Stimulated activated CD8-positive, alpha-beta memory T cell treated with anti-CD3 and anti-CD28 coated beads, Interleukin-7, amount 100 ng/mL, for 24 hours (primary cell): ENCODE data around the gene JPT2.
"Not testable (repeated sequence)": the region's sequence is repeated elsewhere in the genome, so short reads cannot be mapped to it uniquely, and the experiment has no call there.

ENCODE experiments used
- DNase-seq: peaks from one replicate; pipeline ENCODE4 v3.0.0-alpha.2; 2020; ENCODE audit warnings: low read depth

Gene JPT2

GRCh38 chr16:1708768-1709180 lies 30.7 kb downstream of the JPT2 start:
- no peak for DNase-seq

DNA sequence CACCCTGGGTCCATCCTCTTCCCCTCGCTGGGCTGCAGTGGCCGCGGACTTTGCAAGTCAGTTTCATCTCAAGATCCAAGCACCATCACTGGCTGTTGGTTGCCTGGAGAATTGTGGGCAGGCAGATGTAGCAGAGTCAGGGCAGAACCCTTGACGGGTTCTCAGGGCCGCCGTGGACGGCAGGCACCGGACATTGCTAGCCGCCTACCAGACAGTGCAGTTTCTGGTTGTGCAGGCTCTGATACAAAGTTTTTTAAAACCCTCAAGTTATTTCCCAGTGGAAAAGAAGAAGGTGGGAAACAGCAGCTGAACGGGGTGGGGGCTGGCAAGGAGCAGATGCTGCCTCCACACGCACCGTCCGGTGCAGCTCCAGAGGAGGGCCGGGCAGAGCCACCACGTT lies 31.3 kb downstream of the JPT2 start:
- DNase-seq, result no peak

DNA sequence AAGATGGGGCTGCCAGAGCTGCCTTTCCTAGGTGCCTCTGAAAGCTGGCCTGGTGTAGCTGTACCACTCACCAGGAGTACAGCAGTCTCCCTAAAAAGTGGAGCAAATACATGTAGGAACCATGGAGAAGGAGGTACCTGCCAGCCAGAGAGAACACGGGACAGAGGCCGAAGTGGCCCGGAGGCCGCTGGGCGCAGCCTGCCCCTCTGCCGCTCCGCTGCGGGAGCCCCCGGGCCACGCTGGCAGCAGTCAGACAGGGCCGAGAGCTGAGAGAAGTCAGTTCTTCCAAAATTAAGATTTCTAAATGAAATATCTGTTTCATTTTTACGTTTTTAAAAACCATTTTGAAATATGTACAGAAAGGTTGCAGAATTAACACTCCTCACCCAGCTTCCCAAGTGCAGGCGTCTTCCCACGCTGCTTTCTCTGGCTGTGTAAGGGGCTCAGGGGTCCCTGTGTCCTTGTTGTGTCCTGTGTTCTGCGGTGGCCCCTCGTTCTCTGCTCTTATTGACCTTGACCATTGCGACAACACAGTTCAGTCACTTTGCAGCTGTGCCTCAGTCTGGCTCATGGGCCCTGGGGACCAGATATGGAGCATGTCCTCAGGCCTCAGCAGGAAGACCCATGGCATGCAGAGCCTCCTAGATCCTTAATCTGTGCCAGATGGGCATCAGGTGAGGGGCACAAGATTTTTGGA lies 32.9 kb downstream of the JPT2 start:
- no peak for DNase-seq

- no peak for DNase-seq
Measured at GRCh38 chr16:1712791-1713261, 34.7 kb downstream of the JPT2 start.

- DNase-seq, result no peak
Measured at GRCh38 chr16:1713331-1713730, 35.3 kb downstream of the JPT2 start.

- DNase-seq, result no peak
Measured at GRCh38 chr16:1713933-1714332, 35.9 kb downstream of the JPT2 start.

DNA sequence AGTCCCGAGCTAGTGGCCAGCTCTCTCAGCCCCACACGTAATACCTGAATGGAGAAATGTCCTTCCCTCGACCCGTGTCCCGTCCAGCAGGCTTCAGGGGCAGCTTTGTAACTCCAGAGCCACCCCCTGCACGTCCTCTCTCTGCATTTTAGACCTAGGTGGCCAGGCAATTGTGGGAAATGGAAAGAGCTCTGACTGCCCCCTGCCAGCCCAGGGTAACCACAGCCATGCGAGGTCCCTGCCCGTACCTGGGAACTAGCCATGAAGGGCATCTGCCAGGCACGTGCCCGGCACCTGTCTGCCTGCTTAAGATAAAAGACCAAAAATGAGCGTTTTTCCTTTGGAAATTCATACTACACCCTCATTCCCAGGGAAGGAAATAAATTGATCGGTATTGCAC lies 37.1 kb downstream of the JPT2 start:
- no peak for DNase-seq

DNA sequence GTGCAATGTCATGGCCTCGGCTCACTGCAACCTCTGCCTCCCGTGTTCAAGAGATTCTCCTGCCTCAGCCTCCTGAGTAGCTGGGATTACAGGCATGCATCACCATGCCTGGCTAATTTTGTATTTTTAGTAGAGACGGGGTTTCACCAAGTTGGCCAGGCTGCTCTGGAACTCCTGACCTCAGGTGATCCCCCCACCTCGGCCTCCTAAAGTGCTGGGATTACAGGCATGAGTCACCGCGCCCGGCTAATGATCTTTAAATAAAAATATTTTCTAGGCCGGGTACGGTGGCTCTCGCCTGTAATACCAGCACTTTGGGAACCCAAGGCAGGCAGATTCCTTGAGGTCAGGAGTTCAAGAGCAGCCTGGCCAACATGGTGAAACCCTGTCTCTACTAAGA lies 40.2 kb downstream of the JPT2 start:
- not testable (repeated sequence) for DNase-seq

DNA sequence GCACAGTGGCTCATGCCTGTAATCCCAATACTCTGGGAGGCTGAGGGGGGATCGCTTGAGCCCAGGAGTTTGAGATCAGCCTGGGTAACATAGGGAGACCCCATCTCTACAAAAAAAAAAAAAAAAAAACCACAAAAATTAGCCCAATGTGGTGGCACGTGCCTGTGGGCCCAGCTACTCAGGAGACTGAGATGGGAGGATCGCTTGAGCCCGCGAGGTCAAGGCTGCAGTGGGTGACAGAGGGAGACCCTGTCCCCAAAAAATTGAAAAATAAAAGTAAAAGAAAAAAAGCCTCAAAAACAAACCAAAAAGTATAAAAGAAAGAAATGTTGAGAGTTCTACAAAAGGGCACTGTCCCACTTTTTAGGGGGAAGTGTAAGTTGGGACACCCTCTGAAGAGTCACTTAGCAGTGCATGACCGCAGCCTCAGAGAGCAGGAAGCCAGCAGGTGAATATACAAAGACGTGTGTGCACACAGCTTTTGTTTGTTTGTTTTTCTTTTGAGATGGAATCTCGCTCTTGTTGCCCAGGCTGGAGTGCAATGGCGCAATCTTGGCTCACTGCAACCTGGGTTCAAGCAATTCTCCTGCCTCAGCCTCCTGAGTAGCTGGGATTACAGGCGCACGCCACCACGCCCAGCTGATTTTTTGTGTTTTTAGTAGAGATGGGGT lies 41.6 kb downstream of the JPT2 start:
- not testable (repeated sequence) for DNase-seq

DNA sequence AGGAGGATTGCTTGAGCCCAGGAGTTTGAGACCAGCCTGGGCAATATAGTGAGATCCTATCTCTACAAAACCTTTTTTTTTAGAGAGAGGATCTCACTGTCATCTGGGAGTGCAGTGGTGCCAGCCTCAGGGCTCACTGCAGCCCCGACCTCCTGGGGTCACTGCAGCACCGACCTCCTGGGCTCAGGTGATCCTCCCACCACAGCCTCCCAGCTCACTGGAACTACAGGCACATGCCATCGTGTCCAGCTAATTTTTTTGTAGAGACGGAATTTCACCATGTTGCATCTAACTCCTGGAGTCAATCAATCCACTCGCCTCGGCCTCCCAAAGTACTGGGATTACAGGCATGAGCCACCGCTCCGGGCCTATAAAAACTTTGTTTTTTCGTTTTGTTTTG lies 43.3 kb downstream of the JPT2 start:
- no peak for DNase-seq

GRCh38 chr16:1723450-1724147 lies 45.5 kb downstream of the JPT2 start:
- no peak for DNase-seq

DNA sequence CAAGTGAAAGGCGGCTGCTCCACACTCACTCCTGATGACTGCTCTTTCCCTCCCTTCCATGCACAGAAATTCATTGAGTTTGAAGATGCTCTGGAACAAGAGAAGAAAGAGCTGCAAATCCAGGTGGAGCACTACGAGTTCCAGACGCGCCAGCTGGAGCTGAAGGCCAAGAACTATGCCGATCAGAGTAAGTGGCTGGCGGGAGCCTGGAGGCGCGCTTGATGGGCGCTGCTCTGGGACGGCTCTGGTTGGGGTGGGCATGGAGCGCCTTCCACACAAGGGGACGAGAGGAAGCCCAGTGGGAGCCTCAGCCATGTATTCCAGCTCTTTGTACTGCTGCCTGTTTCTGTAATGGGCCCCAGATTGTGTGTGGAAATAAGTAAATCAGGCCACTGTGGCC lies 46.4 kb downstream of the JPT2 start:
- DNase-seq, result no peak

GRCh38 chr16:1726661-1727502 lies 48.8 kb downstream of the JPT2 start:
- no peak for DNase-seq

GRCh38 chr16:1727651-1728624 lies 49.9 kb downstream of the JPT2 start:
- DNase-seq, result no peak

DNA sequence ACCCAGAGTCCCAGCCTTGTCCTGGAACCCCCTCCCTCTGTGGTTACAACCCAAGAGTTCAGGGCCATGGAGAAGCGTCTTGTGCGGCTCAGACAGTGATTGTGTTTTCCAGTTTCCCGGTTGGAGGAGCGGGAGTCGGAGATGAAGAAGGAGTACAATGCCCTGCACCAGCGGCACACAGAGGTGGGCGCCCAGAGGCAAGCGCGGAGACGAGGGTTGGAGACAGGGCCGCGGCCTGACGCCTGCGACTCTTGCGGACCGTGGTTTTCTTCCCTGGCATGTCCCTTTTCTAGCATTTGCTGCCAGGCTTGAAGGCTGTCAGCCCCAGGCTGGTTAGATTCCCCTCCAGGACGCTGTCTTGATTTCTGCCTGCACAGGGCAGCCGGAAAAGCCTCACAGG lies 50.9 kb downstream of the JPT2 start:
- DNase-seq, result no peak

GRCh38 chr16:1729445-1729844 lies 51.4 kb downstream of the JPT2 start:
- DNase-seq, result no peak

GRCh38 chr16:1731073-1731472 lies 53.0 kb downstream of the JPT2 start:
- no peak for DNase-seq

DNA sequence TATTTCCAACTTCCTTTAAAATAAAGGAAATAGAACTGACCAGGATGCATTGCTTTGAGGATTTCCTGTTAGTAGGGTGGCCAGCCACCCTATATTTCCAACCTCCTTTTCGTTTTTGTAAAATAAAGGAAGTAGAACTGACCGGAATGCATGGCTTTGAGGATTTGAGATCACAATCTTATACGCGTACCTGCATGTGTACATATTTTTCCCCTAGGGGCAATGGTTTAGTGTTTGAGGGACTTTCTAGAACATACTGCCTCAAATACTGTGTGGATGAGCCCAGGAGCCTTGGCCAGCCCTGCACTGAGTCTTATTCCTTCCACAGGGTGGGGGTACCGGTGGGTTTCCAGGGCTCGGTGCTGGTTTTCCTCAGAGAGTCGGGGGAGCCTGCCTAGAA lies 53.5 kb downstream of the JPT2 start:
- DNase-seq, result no peak

DNA sequence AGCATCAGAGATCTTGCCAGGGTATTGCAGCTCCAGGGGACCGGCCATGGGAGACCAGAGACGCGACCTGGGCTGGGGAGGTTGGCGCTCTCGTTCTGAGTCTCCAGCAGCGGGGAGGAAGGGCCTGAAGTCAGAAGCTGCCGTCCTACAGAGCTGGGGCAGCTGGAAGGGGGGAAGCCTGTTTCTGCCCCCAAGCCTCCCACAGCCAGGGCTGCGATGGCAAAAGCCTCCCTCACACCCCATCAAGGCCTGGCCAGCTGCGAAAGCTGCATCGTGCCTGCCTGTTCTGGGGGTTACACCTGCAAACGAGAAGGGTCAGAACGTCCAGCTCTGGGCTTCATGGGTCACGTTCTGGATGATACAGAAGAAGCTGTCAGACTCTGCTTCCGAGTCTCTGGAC lies 54.0 kb downstream of the JPT2 start:
- no peak for DNase-seq

- DNase-seq, result not testable (repeated sequence)
Measured at GRCh38 chr16:1732551-1732987, 54.5 kb downstream of the JPT2 start.

DNA sequence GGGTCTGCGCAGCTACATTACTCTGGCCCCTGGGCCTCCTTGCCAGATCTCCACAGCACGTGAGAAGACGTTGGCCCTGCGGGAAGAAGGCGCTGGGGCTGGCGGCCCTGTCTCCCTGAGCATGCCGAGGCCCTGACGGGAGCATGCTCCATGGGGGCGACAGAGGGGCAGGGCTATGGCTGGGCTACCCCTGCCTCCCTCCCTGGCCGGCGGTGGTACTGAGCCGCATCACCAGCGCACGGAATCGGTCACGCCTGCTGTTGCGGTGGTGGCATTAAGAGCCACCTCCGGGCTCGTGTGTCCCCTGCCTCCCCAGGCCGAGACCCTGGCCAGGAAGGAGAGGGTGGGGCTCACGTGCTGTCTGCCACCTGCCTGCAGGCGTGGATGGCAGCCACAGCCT lies 56.0 kb downstream of the JPT2 start:
- no peak for DNase-seq
